ENCODE data around the gene ATP10B.
"Not testable (repeated sequence)": the region's sequence is repeated elsewhere in the genome, so short reads cannot be mapped to it uniquely, and the experiment has no call there.

Gene ATP10B

DNA sequence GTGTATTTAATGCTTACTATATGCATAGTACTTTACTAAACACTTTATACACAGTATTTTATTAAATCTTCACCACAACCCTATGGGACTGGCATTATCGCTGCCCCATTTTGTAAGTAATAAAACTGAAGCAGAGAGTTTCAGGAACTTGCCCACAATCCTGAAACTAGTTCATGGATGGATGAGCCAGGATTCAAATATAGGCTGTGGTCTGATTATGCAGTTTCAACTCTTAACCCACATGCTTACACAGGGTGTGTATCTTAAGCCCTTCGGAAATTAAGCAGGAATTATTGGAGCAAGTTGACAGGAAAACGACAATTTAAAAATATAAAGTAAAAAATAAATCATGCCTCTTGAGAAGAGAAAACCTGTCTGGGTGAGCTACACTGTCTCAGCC is 109.0 kb downstream of the ATP10B start:
- no peak overlapping the region for H3K4me3 ChIP-seq (ENCODE audit: low read depth, low read length)
- TF ChIP-seq CTCF (IDR thresholded peaks at IDR 0.05; ENCODE audit: low read depth, low read length), result no peak

DNA sequence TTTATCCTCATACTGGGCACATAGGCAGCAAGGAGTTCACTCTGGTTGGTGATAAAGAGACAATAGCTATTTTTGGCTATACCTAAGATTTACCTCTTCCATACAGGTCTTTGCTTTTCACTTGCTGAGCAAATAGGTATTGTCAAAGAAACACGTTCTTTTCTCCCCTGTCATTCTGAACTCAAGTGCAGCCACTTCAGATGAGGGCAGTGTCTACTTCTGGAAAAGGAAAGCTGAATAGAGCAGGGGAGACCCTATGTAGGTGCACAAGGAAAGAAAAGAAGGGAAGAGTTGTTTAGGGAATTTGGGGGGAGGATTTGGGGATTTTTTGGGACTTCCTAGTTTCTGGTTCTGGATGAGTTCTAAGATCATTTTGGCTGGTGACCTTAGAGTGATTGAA is 109.6 kb downstream of the ATP10B start:
- H3K4me3 ChIP-seq (ENCODE audit: low read depth, low read length), result no peak overlapping the region
- no peak for TF ChIP-seq CTCF (IDR thresholded peaks at IDR 0.05; ENCODE audit: low read depth, low read length)

DNA sequence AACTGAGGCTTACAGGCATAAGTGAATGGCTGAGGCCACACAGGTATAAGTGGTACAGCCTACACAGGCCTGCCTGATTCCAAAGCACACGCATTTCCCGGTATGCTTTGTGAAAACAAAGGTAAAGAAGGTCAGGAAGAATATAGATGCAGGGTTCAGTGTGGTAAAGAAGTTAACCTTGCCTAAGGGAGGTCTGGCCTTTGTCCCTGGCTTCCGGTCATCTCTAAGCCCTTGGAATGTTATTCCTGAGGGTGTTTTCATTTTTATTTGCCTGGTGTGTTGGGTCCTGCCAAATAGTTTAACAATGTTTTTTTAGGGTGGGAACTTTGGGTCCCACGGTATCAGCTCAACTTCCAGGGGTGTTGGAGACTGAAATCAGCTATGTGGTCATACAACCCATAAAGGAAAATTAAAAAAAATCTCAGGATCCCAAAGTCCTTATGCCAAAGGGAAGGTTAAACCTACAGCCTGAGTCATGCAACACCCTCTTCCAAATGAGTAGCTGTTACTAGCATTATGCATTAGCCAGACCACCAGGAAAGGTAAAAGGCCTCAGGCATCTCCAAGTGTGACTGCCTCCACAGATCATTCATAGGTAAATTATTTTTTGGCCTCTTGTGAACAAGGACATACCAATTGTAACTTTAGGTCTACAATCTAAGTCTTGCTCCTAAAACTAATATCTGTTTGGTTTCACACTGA is 124.6 kb downstream of the ATP10B start:
- H3K4me3 ChIP-seq (ENCODE audit: low read depth, low read length), result no peak overlapping the region
- no peak for TF ChIP-seq CTCF (IDR thresholded peaks at IDR 0.05; ENCODE audit: low read depth, low read length)

- no peak for TF ChIP-seq CTCF (IDR thresholded peaks at IDR 0.05; ENCODE audit: low read depth, low read length)
- H3K4me3 ChIP-seq (ENCODE audit: low read depth, low read length), result no peak overlapping the region
These were observed 125.3 kb downstream of the ATP10B start for GRCh38 chr5:160726721-160727120.

DNA sequence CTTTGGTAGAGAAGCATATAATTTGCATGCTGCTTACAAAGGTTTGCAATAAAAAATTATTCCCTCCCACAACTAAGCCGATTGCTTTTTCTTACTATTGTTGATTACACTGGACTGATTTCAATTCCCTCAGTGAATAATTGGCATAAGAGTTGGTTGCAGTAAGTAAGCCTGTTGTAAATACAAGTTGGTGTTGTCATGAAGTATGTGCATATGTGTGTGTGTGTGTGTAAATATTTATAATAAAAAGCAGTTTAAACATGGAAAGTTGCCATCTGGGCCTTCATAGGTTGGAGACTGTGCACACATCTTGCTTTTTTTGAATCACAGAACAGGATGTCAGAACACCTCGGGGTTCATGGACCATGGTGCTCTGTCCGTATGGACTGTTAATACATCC is 131.2 kb downstream of the ATP10B start:
- no peak overlapping the region for H3K4me3 ChIP-seq (ENCODE audit: low read depth, low read length)
- TF ChIP-seq CTCF (IDR thresholded peaks at IDR 0.05; ENCODE audit: low read depth, low read length), result no peak

- not testable (repeated sequence) for H3K4me3 ChIP-seq (ENCODE audit: low read depth, low read length)
These were observed 136.5 kb downstream of the ATP10B start for GRCh38 chr5:160715508-160715907.

GRCh38 chr5:160703547-160704189 is 148.3 kb downstream of the ATP10B start:
- no peak overlapping the region for H3K4me3 ChIP-seq (ENCODE audit: low read depth, low read length)
- no peak for TF ChIP-seq CTCF (IDR thresholded peaks at IDR 0.05; ENCODE audit: low read depth, low read length)
